MCF 10A (cell line): Measurements from ENCODE around the gene URB2. TPM values are rescaled to one million over a fixed set of nuclear protein-coding genes. Genes with fewer than 3 reads are reported as not detected.
A peak's percentile ranks its signal among the peaks of the same experiment; 100 is the strongest.

Source experiments
- BruUV-seq: library from RNA; stranded (reverse); fragments of 400-500 nt; replicated peaks from 2 replicates; lab custom pipeline; 2021; lab: Mats Ljungman, UMichigan
- CTCF ChIA-PET: fragments of 300-600 bp; sonication (Branson Sonifier 250); formaldehyde crosslinking; extraction: SDS; loops from one replicate; lab custom pipeline; 2021; ENCODE audit warnings: antibody characterized with exemption, inconsistent platforms; lab: Yijun Ruan, JAX
- POLR2A ChIA-PET: fragments of 300-600, 350-650 bp; sonication (Branson Sonifier 250); formaldehyde crosslinking; extraction: SDS; loops from one replicate; lab custom pipeline; 2020; ENCODE audit warnings: antibody characterized with exemption, inconsistent platforms; lab: Yijun Ruan, JAX
- DNase-seq: peaks from one replicate; pipeline ENCODE4 v3.0.0-alpha.2; 2018; ENCODE audit not compliant: unreplicated experiment
- H3K27ac Mint-ChIP-seq: one replicate; pipeline ENCODE4 v1.8.0; 2022; ENCODE audit warnings: mild to moderate bottlenecking, low read depth, mixed read lengths; ENCODE audit not compliant: unreplicated experiment
- H3K27me3 Mint-ChIP-seq: one replicate; pipeline ENCODE4 v1.8.0; 2022; ENCODE audit warnings: mixed read lengths; ENCODE audit not compliant: insufficient read depth, unreplicated experiment
- H3K36me3 Mint-ChIP-seq: one replicate; pipeline ENCODE4 v1.8.0; 2022; ENCODE audit warnings: mild to moderate bottlenecking, moderate library complexity, mixed read lengths; ENCODE audit not compliant: insufficient read depth, unreplicated experiment
- H3K4me1 Mint-ChIP-seq: one replicate; pipeline ENCODE4 v1.8.0; 2022; ENCODE audit warnings: mixed read lengths; ENCODE audit not compliant: insufficient read depth, unreplicated experiment
- H3K4me3 Mint-ChIP-seq: one replicate; pipeline ENCODE4 v1.8.0; 2022; ENCODE audit warnings: mild to moderate bottlenecking, moderate library complexity, mixed read lengths; ENCODE audit not compliant: unreplicated experiment
- H3K9me3 Mint-ChIP-seq: one replicate; pipeline ENCODE4 v1.8.0; 2022; ENCODE audit warnings: mixed read lengths; ENCODE audit not compliant: unreplicated experiment
- CTCF ChIP-seq: fragments of 200-600 bp; IDR thresholded peaks from one replicate; pipeline ENCODE4 v1.8.0; 2022; ENCODE audit warnings: antibody characterized with exemption, mild to moderate bottlenecking; ENCODE audit not compliant: unreplicated experiment
- intact Hi-C: fragments of 100-400 bp; cut with micrococcal nuclease; formaldehyde crosslinking; loops from 2 replicates; pipeline ENCODE4 v1.14.1; 2022
- total RNA-seq: library from RNA; stranded (reverse); gene quantifications from 2 replicates; pipeline ENCODE4 v1.2.3, GENCODE V29; 2022

The URB2 gene
- total RNA-seq, 1 experiment from 2014 or later: 35.5 TPM

GRCh38 chr1:229690662-229691061 lies 64.6 kb downstream of the URB2 start:
- CTCF ChIA-PET: no interaction called here
- intact Hi-C loops: no loop called here
- H3K4me3 Mint-ChIP-seq: no peak overlapping the region
- H3K36me3 Mint-ChIP-seq: no peaks in the 10 kb centered on the region
- H3K4me1 Mint-ChIP-seq: no peaks in the 10 kb centered on the region
- no TSS peak for BruUV-seq
- no peak overlapping the region for H3K27ac Mint-ChIP-seq
- H3K27me3 Mint-ChIP-seq: no peaks in the 10 kb centered on the region
- no peak for TF ChIP-seq CTCF
- no peak for DNase-seq
- H3K9me3 Mint-ChIP-seq: peaks cover 7% of the 10 kb centered on the region
- POLR2A ChIA-PET: no interaction called here

DNA sequence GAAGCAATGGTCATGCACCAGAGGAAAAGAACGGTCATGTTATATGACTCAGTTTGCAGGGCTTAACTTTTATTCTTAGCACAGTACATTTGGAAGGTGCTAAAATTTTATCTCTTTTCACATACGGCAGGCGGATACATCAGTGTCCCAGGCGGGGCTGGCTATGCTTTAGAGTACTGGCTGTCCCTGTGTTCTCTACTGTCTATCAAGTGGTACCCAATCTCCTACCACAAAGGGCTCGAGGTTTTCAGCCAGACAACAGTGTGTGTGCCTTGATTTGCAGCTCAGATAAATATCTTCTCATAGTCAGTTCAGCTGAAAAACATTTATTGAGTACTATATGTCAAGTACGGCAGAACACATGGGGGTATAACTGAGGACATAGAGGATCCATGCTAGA lies 65.3 kb downstream of the URB2 start:
- H3K4me3 Mint-ChIP-seq: no peak overlapping the region
- peaks cover under 1% of the 10 kb centered on the region for H3K9me3 Mint-ChIP-seq
- H3K27me3 Mint-ChIP-seq: no peaks in the 10 kb centered on the region
- no TSS peak for BruUV-seq
- H3K36me3 Mint-ChIP-seq: no peaks in the 10 kb centered on the region
- POLR2A ChIA-PET: no interaction called here
- CTCF ChIA-PET: interaction anchor here (1.2 kb wide), 1 partner anchor 18 kb away, joined by 3 read pairs; no protein-coding TSS in a partner anchor
- no peak for DNase-seq
- H3K4me1 Mint-ChIP-seq: no peaks in the 10 kb centered on the region
- no peak overlapping the region for H3K27ac Mint-ChIP-seq
- intact Hi-C loops: no loop called here
- TF ChIP-seq CTCF: no peak

DNA sequence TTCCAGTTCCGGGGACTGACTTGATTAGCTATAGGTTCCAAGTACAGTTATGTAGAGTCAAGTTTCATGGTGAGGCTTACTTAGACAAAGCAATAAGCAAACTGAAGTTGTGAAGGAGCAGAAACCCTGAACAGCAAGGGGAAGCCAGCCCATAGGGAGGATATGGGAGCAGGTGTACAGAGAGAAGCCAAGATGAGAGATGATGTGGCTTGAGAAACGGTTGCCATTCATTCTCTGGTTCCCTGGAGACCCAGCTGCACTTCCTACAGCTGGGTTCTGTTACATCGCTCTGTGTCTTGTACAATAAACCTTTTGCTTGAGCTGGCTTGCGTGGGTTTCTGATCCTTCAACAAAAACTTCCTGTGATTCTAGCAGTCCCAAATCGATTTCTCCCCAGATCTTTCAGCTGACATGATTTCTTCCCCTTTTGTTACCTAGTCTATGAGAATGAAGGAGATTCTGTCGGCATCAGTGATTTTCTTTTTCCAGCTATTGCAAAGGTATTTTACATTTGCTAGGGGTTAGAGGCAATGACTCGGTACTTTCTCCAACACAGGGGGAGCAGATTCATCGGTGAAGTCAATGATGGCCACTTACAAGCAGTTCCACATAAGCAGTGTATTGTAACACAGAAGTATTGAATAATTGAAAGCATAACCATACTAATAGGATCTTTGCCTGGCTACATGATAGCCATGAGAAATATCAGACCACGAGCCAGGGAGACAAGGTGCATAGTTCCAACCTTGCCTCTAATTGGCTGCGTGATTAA lies 67.3 kb downstream of the URB2 start:
- intact Hi-C loops: no loop called here
- H3K36me3 Mint-ChIP-seq: no peaks in the 10 kb centered on the region
- TF ChIP-seq CTCF: no peak
- H3K4me3 Mint-ChIP-seq: no peak overlapping the region
- CTCF ChIA-PET: interaction anchor here (0.6 to 2.6 kb wide), 2 partner anchors 21 to 373 kb away, joined by 3 to 11 read pairs; no protein-coding TSS in a partner anchor
- H3K27me3 Mint-ChIP-seq: no peaks in the 10 kb centered on the region
- H3K27ac Mint-ChIP-seq: no peak overlapping the region
- DNase-seq: no peak
- H3K9me3 Mint-ChIP-seq: no peaks in the 10 kb centered on the region
- no peaks in the 10 kb centered on the region for H3K4me1 Mint-ChIP-seq
- POLR2A ChIA-PET: interaction anchor here (0.6 kb wide), 1 partner anchor 437 kb away, joined by 3 read pairs; no protein-coding TSS in a partner anchor
- BruUV-seq: no TSS peak

DNA sequence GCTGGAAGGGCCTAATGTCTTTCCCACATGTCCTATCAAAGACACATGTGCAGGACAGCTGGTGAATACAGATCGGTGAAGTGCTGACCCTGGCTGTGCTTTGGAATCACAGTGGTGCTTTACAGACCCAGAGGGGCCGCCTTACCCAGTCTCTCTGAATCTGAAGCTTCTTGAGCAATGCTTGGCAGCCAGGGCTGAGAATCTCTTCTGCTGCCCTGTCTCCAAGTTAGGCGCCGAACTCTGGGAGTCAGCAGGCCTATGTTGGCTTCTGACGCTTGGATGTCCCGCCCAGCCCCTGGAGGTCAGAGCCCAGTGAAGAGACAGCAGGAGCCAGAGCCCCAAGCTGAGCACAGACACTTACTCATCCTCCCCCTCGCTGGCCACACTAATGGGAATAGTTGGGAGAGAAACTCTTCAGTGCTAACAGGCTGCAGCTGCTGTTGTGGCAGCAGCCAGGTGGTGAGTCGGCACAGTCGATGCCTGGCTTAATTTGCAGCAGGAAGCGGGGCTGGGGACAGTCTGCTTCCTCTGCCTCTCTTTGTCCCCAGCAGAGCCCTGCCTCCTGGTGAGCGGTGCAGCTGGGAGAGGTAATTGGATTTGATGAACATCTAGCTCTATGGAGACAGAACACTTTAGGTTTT lies 68.1 kb downstream of the URB2 start:
- BruUV-seq: no TSS peak
- Mint-ChIP-seq H3K4me1 (no peaks in the 10 kb centered on the region), H3K27ac (no peak overlapping the region), H3K9me3 (no peaks in the 10 kb centered on the region), H3K36me3 (no peaks in the 10 kb centered on the region), H3K27me3 (no peaks in the 10 kb centered on the region), H3K4me3 (no peak overlapping the region)
- POLR2A ChIA-PET: interaction anchor here (0.5 to 0.7 kb wide), 3 partner anchors 10 to 991 kb away, joined by 3 read pairs; no protein-coding TSS in a partner anchor
- intact Hi-C loops: no loop called here
- DNase-seq: peak; percentile 30
- no peak for TF ChIP-seq CTCF
- CTCF ChIA-PET: interaction anchor here (0.6 to 2.6 kb wide), 3 partner anchors 13 to 455 kb away, joined by 3 to 11 read pairs (median 3); no protein-coding TSS in a partner anchor
